H1 (cell line): Measurements from ENCODE around the gene OR2B2. TPM values are rescaled to one million over a fixed set of nuclear protein-coding genes. Genes with fewer than 3 reads are reported as not detected.
A peak's percentile ranks its signal among the peaks of the same experiment; 100 is the strongest.

Experiments
- CEBPB ChIP-seq: IDR thresholded peaks from 2 replicates; pipeline ENCODE4 v1.6.1; 2012; ENCODE audit warnings: low read depth, low read length
- CREB1 ChIP-seq: IDR thresholded peaks from 2 replicates; pipeline ENCODE4 v1.6.1; 2012; ENCODE audit warnings: inconsistent platforms
- EGR1 ChIP-seq: IDR thresholded peaks from 2 replicates; pipeline ENCODE4 v1.6.1; 2011; ENCODE audit warnings: low read depth, low read length, borderline replicate concordance
- HDAC2 ChIP-seq, 2 experiments: fragments of 300-600 bp in 1 of 2; sonication (generic) in 1 of 2; IDR thresholded peaks; 2 replicates each; pipeline ENCODE4 v1.6.1; 2011 to 2012; ENCODE audit warnings: low read depth in 2 of 2, low read length in 2 of 2, mild to moderate bottlenecking in 2 of 2, moderate library complexity in 2 of 2, borderline replicate concordance in 1 of 2, inconsistent platforms in 1 of 2
- NANOG ChIP-seq: IDR thresholded peaks from 2 replicates; pipeline ENCODE4 v1.6.1; 2011; ENCODE audit warnings: low read length, low read depth, mild to moderate bottlenecking, inconsistent platforms; ENCODE audit not compliant: insufficient read depth, poor library complexity, severe bottlenecking
- POLR2A ChIP-seq, 2 experiments: IDR thresholded peaks; 1 replicate in 1 of 2; 2 replicates in 1 of 2; pipeline ENCODE4 v1.6.1; 2011; ENCODE audit warnings: low read depth in 2 of 2, low read length in 2 of 2, mild to moderate bottlenecking in 2 of 2; ENCODE audit errors: control extremely low read depth in 1 of 2
- TBP ChIP-seq: IDR thresholded peaks from 2 replicates; pipeline ENCODE4 v1.6.1; 2011; ENCODE audit warnings: low read depth, low read length, improper control_type of control experiment
- polyA plus RNA-seq, 7 experiments: library from polyadenylated mRNA; depleted of rRNA in 3 of 7; stranded (reverse) in 5 of 7; unstranded in 2 of 7; fragments of >200 nt in 5 of 7; fragments of 200-250 nt in 2 of 7; gene quantifications; 1 replicate in 5 of 7; 2 replicates in 1 of 7; 4 replicates in 1 of 7; pipeline versions ENCODE4 v1.2.1 to v1.2.3, GENCODE V29; 2011 to 2013; ENCODE audit warnings: missing spikeins in 2 of 7, mixed read lengths in 2 of 7
- total RNA-seq: library from RNA; stranded (reverse); fragmentation: NEBNext Ultra II Directional; extraction: Animal tissue kit (Norgen Biotek cat#: 25700); gene quantifications from 2 replicates; pipeline ENCODE4 v1.2.1, GENCODE V29; 2021
- TF ChIP-seq, protein P1 (sequence below): fragments of 300-600 bp; sonication (generic); IDR thresholded peaks from 2 replicates; pipeline ENCODE4 v1.7.1; 2012; ENCODE audit warnings: low read length, moderate library complexity, mild to moderate bottlenecking, inconsistent platforms; ENCODE audit not compliant: insufficient replicate concordance
- TF ChIP-seq, protein P2 (sequence below): IDR thresholded peaks from 2 replicates; pipeline ENCODE4 v1.6.1; 2012; ENCODE audit warnings: inconsistent platforms

OR2B2 gene
- total and polyA plus RNA-seq, 2 of the 8 experiments (the other 6 are each of a cell fraction or from before 2014, with no cell fraction given), result not detected

DNA sequence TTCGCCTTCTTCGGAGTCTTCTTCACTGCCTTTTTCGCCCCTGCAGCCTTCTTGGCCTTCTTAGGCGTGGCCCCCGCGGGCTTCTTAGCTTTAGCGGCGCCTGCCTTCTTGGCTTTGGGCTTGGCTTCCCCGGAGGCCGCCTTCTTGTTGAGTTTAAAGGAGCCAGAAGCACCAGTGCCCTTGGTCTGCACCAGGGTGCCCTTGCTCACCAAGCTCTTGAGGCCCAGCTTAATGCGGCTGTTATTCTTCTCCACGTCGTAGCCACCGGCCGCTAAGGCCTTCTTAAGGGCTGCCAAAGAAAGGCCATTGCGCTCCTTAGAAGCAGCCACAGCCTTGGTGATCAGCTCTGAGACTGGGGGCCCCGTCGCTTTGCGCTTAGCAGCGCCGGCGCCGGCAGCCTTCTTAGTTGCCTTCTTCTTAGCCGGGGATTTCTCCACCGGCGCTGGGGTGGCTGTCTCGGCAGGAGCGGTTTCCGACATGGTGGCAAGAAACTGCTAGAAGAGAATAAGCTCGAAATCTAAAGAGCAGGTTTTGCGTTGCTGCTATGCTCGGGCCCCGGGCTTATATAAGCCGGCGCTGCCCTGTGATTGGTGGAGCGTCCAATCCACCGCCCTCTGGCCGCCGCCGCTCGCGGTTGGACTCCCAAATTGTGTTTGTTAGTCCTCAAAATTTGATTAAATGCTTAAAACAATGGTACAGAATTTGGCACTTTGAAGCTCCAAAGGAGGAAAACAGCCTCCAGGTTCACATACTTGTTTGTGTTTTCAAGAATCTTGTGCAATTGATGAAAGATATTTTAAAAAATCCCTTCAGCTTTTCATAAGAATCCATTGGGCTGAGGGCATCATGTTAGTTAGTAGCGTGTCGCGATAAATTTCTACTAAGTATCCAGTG is 44.9 kb downstream of the OR2B2 start (continued):
- TF ChIP-seq CEBPB (no peak), HDAC2 (IDR thresholded peaks at IDR 0.05; ENCODE audit: borderline replicate concordance in 1 of 2, low read depth in 2 of 2, low read length in 2 of 2) (no peak), NANOG (no peak), EGR1 (no peak; the same call in 1 of the 2 replicates), TBP (peak; percentile 98), POLR2A (IDR thresholded peaks at IDR 0.05; ENCODE audit: control extremely low read depth in 1 of 2, low read depth in 2 of 2, low read length in 2 of 2) (peak; percentile 82 to 97), CREB1 (no peak)
- TF ChIP-seq, protein P1, sequence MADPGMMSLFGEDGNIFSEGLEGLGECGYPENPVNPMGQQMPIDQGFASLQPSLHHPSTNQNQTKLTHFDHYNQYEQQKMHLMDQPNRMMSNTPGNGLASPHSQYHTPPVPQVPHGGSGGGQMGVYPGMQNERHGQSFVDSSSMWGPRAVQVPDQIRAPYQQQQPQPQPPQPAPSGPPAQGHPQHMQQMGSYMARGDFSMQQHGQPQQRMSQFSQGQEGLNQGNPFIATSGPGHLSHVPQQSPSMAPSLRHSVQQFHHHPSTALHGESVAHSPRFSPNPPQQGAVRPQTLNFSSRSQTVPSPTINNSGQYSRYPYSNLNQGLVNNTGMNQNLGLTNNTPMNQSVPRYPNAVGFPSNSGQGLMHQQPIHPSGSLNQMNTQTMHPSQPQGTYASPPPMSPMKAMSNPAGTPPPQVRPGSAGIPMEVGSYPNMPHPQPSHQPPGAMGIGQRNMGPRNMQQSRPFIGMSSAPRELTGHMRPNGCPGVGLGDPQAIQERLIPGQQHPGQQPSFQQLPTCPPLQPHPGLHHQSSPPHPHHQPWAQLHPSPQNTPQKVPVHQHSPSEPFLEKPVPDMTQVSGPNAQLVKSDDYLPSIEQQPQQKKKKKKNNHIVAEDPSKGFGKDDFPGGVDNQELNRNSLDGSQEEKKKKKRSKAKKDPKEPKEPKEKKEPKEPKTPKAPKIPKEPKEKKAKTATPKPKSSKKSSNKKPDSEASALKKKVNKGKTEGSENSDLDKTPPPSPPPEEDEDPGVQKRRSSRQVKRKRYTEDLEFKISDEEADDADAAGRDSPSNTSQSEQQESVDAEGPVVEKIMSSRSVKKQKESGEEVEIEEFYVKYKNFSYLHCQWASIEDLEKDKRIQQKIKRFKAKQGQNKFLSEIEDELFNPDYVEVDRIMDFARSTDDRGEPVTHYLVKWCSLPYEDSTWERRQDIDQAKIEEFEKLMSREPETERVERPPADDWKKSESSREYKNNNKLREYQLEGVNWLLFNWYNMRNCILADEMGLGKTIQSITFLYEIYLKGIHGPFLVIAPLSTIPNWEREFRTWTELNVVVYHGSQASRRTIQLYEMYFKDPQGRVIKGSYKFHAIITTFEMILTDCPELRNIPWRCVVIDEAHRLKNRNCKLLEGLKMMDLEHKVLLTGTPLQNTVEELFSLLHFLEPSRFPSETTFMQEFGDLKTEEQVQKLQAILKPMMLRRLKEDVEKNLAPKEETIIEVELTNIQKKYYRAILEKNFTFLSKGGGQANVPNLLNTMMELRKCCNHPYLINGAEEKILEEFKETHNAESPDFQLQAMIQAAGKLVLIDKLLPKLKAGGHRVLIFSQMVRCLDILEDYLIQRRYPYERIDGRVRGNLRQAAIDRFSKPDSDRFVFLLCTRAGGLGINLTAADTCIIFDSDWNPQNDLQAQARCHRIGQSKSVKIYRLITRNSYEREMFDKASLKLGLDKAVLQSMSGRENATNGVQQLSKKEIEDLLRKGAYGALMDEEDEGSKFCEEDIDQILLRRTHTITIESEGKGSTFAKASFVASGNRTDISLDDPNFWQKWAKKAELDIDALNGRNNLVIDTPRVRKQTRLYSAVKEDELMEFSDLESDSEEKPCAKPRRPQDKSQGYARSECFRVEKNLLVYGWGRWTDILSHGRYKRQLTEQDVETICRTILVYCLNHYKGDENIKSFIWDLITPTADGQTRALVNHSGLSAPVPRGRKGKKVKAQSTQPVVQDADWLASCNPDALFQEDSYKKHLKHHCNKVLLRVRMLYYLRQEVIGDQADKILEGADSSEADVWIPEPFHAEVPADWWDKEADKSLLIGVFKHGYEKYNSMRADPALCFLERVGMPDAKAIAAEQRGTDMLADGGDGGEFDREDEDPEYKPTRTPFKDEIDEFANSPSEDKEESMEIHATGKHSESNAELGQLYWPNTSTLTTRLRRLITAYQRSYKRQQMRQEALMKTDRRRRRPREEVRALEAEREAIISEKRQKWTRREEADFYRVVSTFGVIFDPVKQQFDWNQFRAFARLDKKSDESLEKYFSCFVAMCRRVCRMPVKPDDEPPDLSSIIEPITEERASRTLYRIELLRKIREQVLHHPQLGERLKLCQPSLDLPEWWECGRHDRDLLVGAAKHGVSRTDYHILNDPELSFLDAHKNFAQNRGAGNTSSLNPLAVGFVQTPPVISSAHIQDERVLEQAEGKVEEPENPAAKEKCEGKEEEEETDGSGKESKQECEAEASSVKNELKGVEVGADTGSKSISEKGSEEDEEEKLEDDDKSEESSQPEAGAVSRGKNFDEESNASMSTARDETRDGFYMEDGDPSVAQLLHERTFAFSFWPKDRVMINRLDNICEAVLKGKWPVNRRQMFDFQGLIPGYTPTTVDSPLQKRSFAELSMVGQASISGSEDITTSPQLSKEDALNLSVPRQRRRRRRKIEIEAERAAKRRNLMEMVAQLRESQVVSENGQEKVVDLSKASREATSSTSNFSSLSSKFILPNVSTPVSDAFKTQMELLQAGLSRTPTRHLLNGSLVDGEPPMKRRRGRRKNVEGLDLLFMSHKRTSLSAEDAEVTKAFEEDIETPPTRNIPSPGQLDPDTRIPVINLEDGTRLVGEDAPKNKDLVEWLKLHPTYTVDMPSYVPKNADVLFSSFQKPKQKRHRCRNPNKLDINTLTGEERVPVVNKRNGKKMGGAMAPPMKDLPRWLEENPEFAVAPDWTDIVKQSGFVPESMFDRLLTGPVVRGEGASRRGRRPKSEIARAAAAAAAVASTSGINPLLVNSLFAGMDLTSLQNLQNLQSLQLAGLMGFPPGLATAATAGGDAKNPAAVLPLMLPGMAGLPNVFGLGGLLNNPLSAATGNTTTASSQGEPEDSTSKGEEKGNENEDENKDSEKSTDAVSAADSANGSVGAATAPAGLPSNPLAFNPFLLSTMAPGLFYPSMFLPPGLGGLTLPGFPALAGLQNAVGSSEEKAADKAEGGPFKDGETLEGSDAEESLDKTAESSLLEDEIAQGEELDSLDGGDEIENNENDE, result peak; percentile 90
- TF ChIP-seq, protein P2, sequence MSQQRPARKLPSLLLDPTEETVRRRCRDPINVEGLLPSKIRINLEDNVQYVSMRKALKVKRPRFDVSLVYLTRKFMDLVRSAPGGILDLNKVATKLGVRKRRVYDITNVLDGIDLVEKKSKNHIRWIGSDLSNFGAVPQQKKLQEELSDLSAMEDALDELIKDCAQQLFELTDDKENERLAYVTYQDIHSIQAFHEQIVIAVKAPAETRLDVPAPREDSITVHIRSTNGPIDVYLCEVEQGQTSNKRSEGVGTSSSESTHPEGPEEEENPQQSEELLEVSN, result no peak
